H1 (cell line): ENCODE results near the gene SPATA31D1. TPM values are rescaled to one million over a fixed set of nuclear protein-coding genes. Genes with fewer than 3 reads are reported as not detected.

ENCODE experiments used
- CTCF ChIA-PET: fragments of 300-600 bp; sonication (Branson Sonifier 250); formaldehyde crosslinking; loops from one replicate; lab custom pipeline; 2021; ENCODE audit not compliant: partially characterized antibody; lab: Charles Lee
- POLR2A ChIA-PET: fragments of 300-600 bp; sonication (Branson Sonifier 250); formaldehyde crosslinking; loops from one replicate; lab custom pipeline; 2021; ENCODE audit warnings: inconsistent platforms; ENCODE audit not compliant: partially characterized antibody; lab: Charles Lee
- DNase-seq, 2 experiments: peaks; one replicate each; pipeline versions ENCODE4 v3.0.0 to v3.0.0-alpha.2; 2010 to 2022; ENCODE audit warnings: low spot score in 2 of 2, low read depth in 1 of 2, mixed read lengths in 1 of 2
- FAIRE-seq: peaks from 2 replicates; lab custom pipeline; 2011; peaks lifted over from hg19 to GRCh38; lab: Jason Lieb, UNC
- H2AFZ ChIP-seq: 2 replicates; pipeline ENCODE4 v1.8.1; 2012; ENCODE audit warnings: low read length, inconsistent platforms
- H2AK5ac ChIP-seq: 2 replicates; pipeline ENCODE4 v1.6.1; 2013; ENCODE audit warnings: low read depth, low read length
- H2BK120ac ChIP-seq: replicated peaks from 2 replicates; pipeline ENCODE3; 2013; ENCODE audit warnings: low read depth, low read length, inconsistent platforms
- H2BK12ac ChIP-seq: 2 replicates; pipeline ENCODE4 v1.6.1; 2013; ENCODE audit warnings: low read depth, low read length
- H2BK15ac ChIP-seq: 2 replicates; pipeline ENCODE4 v1.6.1; 2013; ENCODE audit warnings: low read length
- H2BK20ac ChIP-seq: 2 replicates; pipeline ENCODE4 v1.6.1; 2013; ENCODE audit warnings: low read length
- H2BK5ac ChIP-seq: 2 replicates; pipeline ENCODE4 v1.6.1; 2013; ENCODE audit warnings: low read depth, low read length
- H3K14ac ChIP-seq: 2 replicates; pipeline ENCODE4 v1.6.1; 2013; ENCODE audit warnings: inconsistent platforms; ENCODE audit not compliant: insufficient read length
- H3K18ac ChIP-seq: 2 replicates; pipeline ENCODE4 v1.6.1; 2013; ENCODE audit warnings: low read length; ENCODE audit errors: extremely low read depth
- H3K23ac ChIP-seq: 2 replicates; pipeline ENCODE4 v1.6.1; 2013; ENCODE audit warnings: inconsistent platforms; ENCODE audit not compliant: insufficient read length
- H3K23me2 ChIP-seq: 2 replicates; pipeline ENCODE4 v1.6.1; 2013; ENCODE audit warnings: low read depth, low read length
- H3K27ac ChIP-seq: 2 replicates; pipeline ENCODE4 v1.6.1; 2011; ENCODE audit warnings: low read depth, low read length, inconsistent platforms
- H3K27me3 ChIP-seq, 4 experiments: replicated peaks in 1 of 4; 1 replicate in 1 of 4; 2 replicates in 3 of 4; pipeline versions ENCODE4 v1.6.1 to v1.8.1; 2011 to 2013; ENCODE audit warnings: low read length in 3 of 4, mild to moderate bottlenecking in 3 of 4, inconsistent platforms in 2 of 4, mixed read lengths in 2 of 4, moderate library complexity in 1 of 4; ENCODE audit not compliant: control insufficient read depth in 3 of 4, insufficient read depth in 3 of 4; ENCODE audit errors: extremely low read depth in 1 of 4
- H3K36me3 ChIP-seq, 4 experiments: 2 replicates each; pipeline versions ENCODE4 v1.6.1 to v1.8.1; 2011 to 2013; ENCODE audit warnings: mild to moderate bottlenecking in 4 of 4, low read length in 3 of 4, moderate library complexity in 2 of 4, control low read depth in 1 of 4, inconsistent platforms in 1 of 4; ENCODE audit not compliant: insufficient read depth in 4 of 4, control insufficient read depth in 2 of 4
- H3K4ac ChIP-seq: replicated peaks from 2 replicates; pipeline ENCODE3; 2013; ENCODE audit warnings: low read length, low read depth, mixed read lengths, inconsistent platforms; ENCODE audit not compliant: insufficient read length
- H3K4me1 ChIP-seq, 4 experiments: replicated peaks in 1 of 4; 1 replicate in 1 of 4; 2 replicates in 3 of 4; pipeline versions ENCODE4 v1.6.1 to v1.8.1; 2011 to 2013; ENCODE audit warnings: low read length in 3 of 4, inconsistent platforms in 2 of 4, mixed read lengths in 1 of 4; ENCODE audit not compliant: insufficient read depth in 4 of 4, control insufficient read depth in 3 of 4
- H3K4me2 ChIP-seq, 2 experiments: 2 replicates each; pipeline versions ENCODE4 v1.6.1 to v1.8.1; 2011 to 2013; ENCODE audit warnings: low read depth in 2 of 2, low read length in 2 of 2, control low read depth in 1 of 2, inconsistent platforms in 1 of 2, mild to moderate bottlenecking in 1 of 2; ENCODE audit not compliant: insufficient read depth in 1 of 2
- H3K4me3 ChIP-seq, 4 experiments: fragments of 200-600, 300-600 bp in 1 of 4; sonication (generic), shearing (Covaris generic), sonication (Bioruptor Twin) in 1 of 4; 2 replicates each; pipeline versions ENCODE4 v1.5.1 to v1.8.1; 2011 to 2016; ENCODE audit warnings: low read length in 4 of 4, low read depth in 3 of 4, control low read depth in 2 of 4, inconsistent platforms in 2 of 4, mild to moderate bottlenecking in 2 of 4, mixed read lengths in 1 of 4, moderate library complexity in 1 of 4; ENCODE audit not compliant: insufficient read depth in 2 of 4; ENCODE audit errors: extremely low read depth in 1 of 4
- H3K56ac ChIP-seq: replicated peaks from 2 replicates; pipeline ENCODE3; 2013; ENCODE audit warnings: low read depth, mild to moderate bottlenecking, mixed read lengths, low read length, inconsistent platforms; ENCODE audit not compliant: insufficient read length
- H3K79me1 ChIP-seq: 2 replicates; pipeline ENCODE4 v1.6.1; 2013; ENCODE audit warnings: low read depth, low read length, control low read depth
- H3K79me2 ChIP-seq, 2 experiments: 2 replicates each; pipeline versions ENCODE4 v1.6.1 to v1.8.1; 2012 to 2013; ENCODE audit warnings: low read length in 2 of 2, mild to moderate bottlenecking in 2 of 2, inconsistent platforms in 1 of 2; ENCODE audit not compliant: insufficient read depth in 2 of 2, control insufficient read depth in 1 of 2
- H3K9ac ChIP-seq, 4 experiments: replicated peaks in 1 of 4; 1 replicate in 1 of 4; 2 replicates in 3 of 4; pipeline versions ENCODE4 v1.6.1 to v1.8.1; 2011 to 2013; ENCODE audit warnings: low read depth in 3 of 4, low read length in 3 of 4, control low read depth in 2 of 4, mild to moderate bottlenecking in 2 of 4, moderate library complexity in 2 of 4, inconsistent platforms in 1 of 4; ENCODE audit errors: extremely low read depth in 1 of 4
- H3K9me3 ChIP-seq, 2 experiments: 2 replicates each; pipeline versions ENCODE4 v1.6.1 to v1.8.1; 2012 to 2013; ENCODE audit warnings: mild to moderate bottlenecking in 2 of 2, moderate library complexity in 2 of 2, control low read depth in 1 of 2, inconsistent platforms in 1 of 2, low read depth in 1 of 2, low read length in 1 of 2, mixed read lengths in 1 of 2; ENCODE audit not compliant: insufficient read depth in 2 of 2
- H4K20me1 ChIP-seq, 2 experiments: replicated peaks in 1 of 2; 2 replicates each; pipeline versions ENCODE3 to v1.8.1; 2011 to 2013; ENCODE audit warnings: inconsistent platforms in 2 of 2, low read length in 2 of 2, mild to moderate bottlenecking in 1 of 2; ENCODE audit not compliant: insufficient read depth in 2 of 2, control insufficient read depth in 1 of 2
- H4K5ac ChIP-seq: 2 replicates; pipeline ENCODE4 v1.6.1; 2013; ENCODE audit warnings: low read length, low read depth, mixed read lengths, inconsistent platforms; ENCODE audit not compliant: insufficient read length
- H4K8ac ChIP-seq: 2 replicates; pipeline ENCODE4 v1.8.0; 2013; ENCODE audit warnings: mild to moderate bottlenecking, moderate library complexity, low read length, inconsistent platforms; ENCODE audit not compliant: insufficient read depth; ENCODE audit errors: extremely low read depth
- H4K91ac ChIP-seq: replicated peaks from 2 replicates; pipeline ENCODE3; 2013; ENCODE audit warnings: low read length, mixed read lengths, inconsistent platforms; ENCODE audit not compliant: insufficient read length
- CHD2 ChIP-seq: IDR thresholded peaks from 2 replicates; pipeline ENCODE4 v1.6.1; 2012; ENCODE audit warnings: low read length, improper control_type of control experiment
- CREB1 ChIP-seq: IDR thresholded peaks from 2 replicates; pipeline ENCODE4 v1.6.1; 2012; ENCODE audit warnings: inconsistent platforms
- EZH2 ChIP-seq: fragments of 200-600 bp; sonication (generic); IDR thresholded peaks from 2 replicates; pipeline ENCODE4 v1.7.1; 2012; ENCODE audit warnings: low read depth, mild to moderate bottlenecking, moderate library complexity, low read length, inconsistent platforms; ENCODE audit not compliant: severe bottlenecking
- GABPA ChIP-seq: IDR thresholded peaks from 2 replicates; pipeline ENCODE4 v1.6.1; 2011; ENCODE audit warnings: mild to moderate bottlenecking, low read length, moderate library complexity, borderline replicate concordance; ENCODE audit not compliant: insufficient read depth
- JUND ChIP-seq: IDR thresholded peaks from 2 replicates; pipeline ENCODE4 v1.6.1; 2011; ENCODE audit warnings: mild to moderate bottlenecking, improper control_type of control experiment, low read length
- KDM1A ChIP-seq: fragments of 200-600, 300-600 bp; sonication (generic); IDR thresholded peaks from 2 replicates; pipeline ENCODE4 v1.7.1; 2016; ENCODE audit warnings: mild to moderate bottlenecking, low read length, borderline replicate concordance
- POU5F1 ChIP-seq: IDR thresholded peaks from 2 replicates; pipeline ENCODE4 v1.6.1; 2011; ENCODE audit warnings: low read depth, mild to moderate bottlenecking, low read length, moderate library complexity
- RFX5 ChIP-seq: IDR thresholded peaks from 2 replicates; pipeline ENCODE4 v1.6.1; 2011; ENCODE audit warnings: low read depth, low read length, improper control_type of control experiment, borderline replicate concordance
- SP1 ChIP-seq: IDR thresholded peaks from 2 replicates; pipeline ENCODE4 v1.6.1; 2011; ENCODE audit warnings: low read depth, low read length
- TAF7 ChIP-seq: optimal IDR thresholded peaks from 2 replicates; pipeline ENCODE3; 2011; ENCODE audit warnings: low read depth, mild to moderate bottlenecking, inconsistent platforms, low read length, moderate library complexity, borderline replicate concordance
- ZNF274 ChIP-seq: IDR thresholded peaks from 2 replicates; pipeline ENCODE4 v1.7.0; 2012; ENCODE audit warnings: low read length, borderline replicate concordance; ENCODE audit errors: extremely low read depth
- WGBS, 2 experiments: shearing (Covaris generic) in 1 of 2; methylation state at CpG; one replicate each; pipeline versions ENCODE4 v1.1.6 to v1.1.7; 2013 to 2015; ENCODE audit warnings: low lambda C conversion rate in 2 of 2, mixed read lengths in 2 of 2, inconsistent platforms in 1 of 2, low coverage in 1 of 2, missing lambda C conversion rate in 1 of 2; ENCODE audit not compliant: insufficient replicate concordance in 2 of 2, insufficient coverage in 1 of 2, insufficient read length in 1 of 2; ENCODE audit errors: extremely low coverage in 1 of 2, missing lambda C conversion rate in 1 of 2; 5-methylcytosine and 5-hydroxymethylcytosine counted together
- polyA plus RNA-seq, 7 experiments: library from polyadenylated mRNA; depleted of rRNA in 3 of 7; stranded (reverse) in 5 of 7; unstranded in 2 of 7; fragments of >200 nt in 5 of 7; fragments of 200-250 nt in 2 of 7; gene quantifications; 1 replicate in 5 of 7; 2 replicates in 1 of 7; 4 replicates in 1 of 7; pipeline versions ENCODE4 v1.2.1 to v1.2.3, GENCODE V29; 2011 to 2013; ENCODE audit warnings: missing spikeins in 2 of 7, mixed read lengths in 2 of 7
- total RNA-seq: library from RNA; stranded (reverse); fragmentation: NEBNext Ultra II Directional; extraction: Animal tissue kit (Norgen Biotek cat#: 25700); gene quantifications from 2 replicates; pipeline ENCODE4 v1.2.1, GENCODE V29; 2021
- TF ChIP-seq, protein P1 (sequence below): IDR thresholded peaks from 2 replicates; pipeline ENCODE4 v1.6.1; 2011; ENCODE audit warnings: low read depth, mild to moderate bottlenecking, low read length; ENCODE audit not compliant: insufficient read depth
- TF ChIP-seq, protein P2 (sequence below): IDR thresholded peaks from 2 replicates; pipeline ENCODE4 v1.6.1; 2012; ENCODE audit warnings: low read length, inconsistent platforms

The SPATA31D1 gene
- total and polyA plus RNA-seq, 2 of the 8 experiments (the other 6 are each of a cell fraction or from before 2014, with no cell fraction given), result not detected

DNA sequence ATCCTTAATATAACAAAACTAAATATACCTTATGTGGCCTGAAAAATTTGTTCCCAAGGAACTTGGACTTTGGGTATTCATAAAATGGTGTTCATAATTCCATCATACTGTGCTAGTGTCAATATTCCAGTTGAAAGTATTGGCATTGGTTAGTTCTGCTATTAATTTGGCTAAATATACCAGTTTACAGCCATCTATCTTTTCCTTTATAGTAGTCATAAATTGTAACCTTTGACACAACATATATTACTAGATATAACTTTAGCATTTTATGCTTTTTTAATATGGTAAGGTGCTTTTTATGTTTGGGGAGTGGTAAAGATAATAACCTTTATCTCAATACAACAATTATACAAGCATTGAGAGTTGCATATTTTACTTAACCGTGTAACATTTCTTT, 23.7 kb downstream of the SPATA31D1 start:
- Histone ChIP-seq H4K8ac (no peak overlapping the region), H3K56ac (no peak overlapping the region), H3K23me2 (no peaks in the 10 kb centered on the region), H2AFZ (no peak overlapping the region), H2BK15ac (no peak overlapping the region), H3K9ac (no peak overlapping the region), H3K36me3 (no peaks in the 10 kb centered on the region), H3K4me2 (no peak overlapping the region), H3K4me3 (no peak overlapping the region), H2BK5ac (no peak overlapping the region), H2AK5ac (no peak overlapping the region), H2BK20ac (no peak overlapping the region), H3K14ac (no peak overlapping the region), H2BK12ac (no peak overlapping the region), H3K79me1 (no peaks in the 10 kb centered on the region), H3K27me3 (no peaks in the 10 kb centered on the region), H3K4me1 (no peaks in the 10 kb centered on the region), H2BK120ac (no peak overlapping the region), H3K27ac (no peak overlapping the region), H4K20me1 (no peaks in the 10 kb centered on the region), H3K9me3 (peaks cover 0 to 7% of the 10 kb centered on the region in 2 experiments; a peak in 1 of 4 replicates), H3K23ac (no peak overlapping the region), H3K4ac (no peak overlapping the region), H3K18ac (no peak overlapping the region), H4K91ac (no peak overlapping the region), H3K79me2 (no peaks in the 10 kb centered on the region), H4K5ac (no peak overlapping the region)
- 94% methylated on average over 1 of the region's 1 CpG; no CpG with 5 or more reads in 1 of the 2 experiments for WGBS, 2 experiments
- ChIA-PET CTCF (no interaction called here), POLR2A (no interaction called here)
- DNase-seq (no peak), FAIRE-seq (no peak)
- no peak for TF ChIP-seq CREB1
- no peak for TF ChIP-seq SP1
- TF ChIP-seq GABPA, result no peak
- no peak for TF ChIP-seq KDM1A
- TF ChIP-seq JUND, result no peak
- TF ChIP-seq, protein P1, sequence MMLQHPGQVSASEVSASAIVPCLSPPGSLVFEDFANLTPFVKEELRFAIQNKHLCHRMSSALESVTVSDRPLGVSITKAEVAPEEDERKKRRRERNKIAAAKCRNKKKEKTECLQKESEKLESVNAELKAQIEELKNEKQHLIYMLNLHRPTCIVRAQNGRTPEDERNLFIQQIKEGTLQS, result no peak
- no peak for TF ChIP-seq EZH2
- TF ChIP-seq TAF7, result no peak
- TF ChIP-seq ZNF274, result no peak
- no peak for TF ChIP-seq POU5F1
- TF ChIP-seq, protein P2, sequence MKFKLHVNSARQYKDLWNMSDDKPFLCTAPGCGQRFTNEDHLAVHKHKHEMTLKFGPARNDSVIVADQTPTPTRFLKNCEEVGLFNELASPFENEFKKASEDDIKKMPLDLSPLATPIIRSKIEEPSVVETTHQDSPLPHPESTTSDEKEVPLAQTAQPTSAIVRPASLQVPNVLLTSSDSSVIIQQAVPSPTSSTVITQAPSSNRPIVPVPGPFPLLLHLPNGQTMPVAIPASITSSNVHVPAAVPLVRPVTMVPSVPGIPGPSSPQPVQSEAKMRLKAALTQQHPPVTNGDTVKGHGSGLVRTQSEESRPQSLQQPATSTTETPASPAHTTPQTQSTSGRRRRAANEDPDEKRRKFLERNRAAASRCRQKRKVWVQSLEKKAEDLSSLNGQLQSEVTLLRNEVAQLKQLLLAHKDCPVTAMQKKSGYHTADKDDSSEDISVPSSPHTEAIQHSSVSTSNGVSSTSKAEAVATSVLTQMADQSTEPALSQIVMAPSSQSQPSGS, result no peak
- no peak for TF ChIP-seq RFX5
- no peak for TF ChIP-seq CHD2
